NCI-H2171 treated with DMSO at 0.1 percent for 48 hours (cell line): Measurements from ENCODE around the gene ELP5.
"Not testable (repeated sequence)": the region's sequence is repeated elsewhere in the genome, so short reads cannot be mapped to it uniquely, and the experiment has no call there.

ENCODE experiments used
- DNase-seq: peaks from one replicate; lab custom pipeline; 2025; lab: John Stamatoyannopoulos, UW

The ELP5 gene

GRCh38 chr17:7236808-7237207, 15.2 kb upstream of the ELP5 start:
- DNase-seq: no peak

GRCh38 chr17:7237266-7237760, 14.7 kb upstream of the ELP5 start:
- DNase-seq: no peak

- peak; percentile 40 for DNase-seq
These were observed 14.1 kb upstream of the ELP5 start for GRCh38 chr17:7237761-7238419.

- DNase-seq: no peak
These were observed 13.5 kb upstream of the ELP5 start for GRCh38 chr17:7238420-7239090.

- peak; percentile 99 for DNase-seq
These were observed 12.7 kb upstream of the ELP5 start, which contains the start of gene PHF23 for GRCh38 chr17:7239091-7240027. Gene PHF23 (minus strand): TSS chr17:7239457. CDS start chr17:7239279, 178 bp downstream.

- no peak for DNase-seq
These were observed 11.6 kb upstream of the ELP5 start for GRCh38 chr17:7240375-7240774.

GRCh38 chr17:7241090-7241733, 10.8 kb upstream of the ELP5 start:
- no peak for DNase-seq

GRCh38 chr17:7241783-7242716, 10.0 kb upstream of the ELP5 start, which contains the start of gene GABARAP:
Gene GABARAP (minus strand): TSS chr17:7242449. CDS start chr17:7242330, 119 bp downstream.
- DNase-seq: peak; percentile 83

GRCh38 chr17:7242717-7243452, 9.1 kb upstream of the ELP5 start:
- peak; percentile 96 for DNase-seq

- DNase-seq: no peak
These were observed 8.6 kb upstream of the ELP5 start for GRCh38 chr17:7243453-7243729.

GRCh38 chr17:7243838-7244237, 8.2 kb upstream of the ELP5 start:
- DNase-seq: not testable (repeated sequence)

- no peak for DNase-seq
These were observed 5.2 kb upstream of the ELP5 start for GRCh38 chr17:7246779-7247178.

- no peak for DNase-seq
These were observed 3.2 kb upstream of the ELP5 start for GRCh38 chr17:7248796-7249195.

GRCh38 chr17:7249214-7249613, 2.8 kb upstream of the ELP5 start:
- DNase-seq: no peak

GRCh38 chr17:7249830-7250229, 2.2 kb upstream of the ELP5 start:
- DNase-seq: no peak

GRCh38 chr17:7250695-7251627, 1.1 kb upstream of the ELP5 start:
- DNase-seq: peak; percentile 8

GRCh38 chr17:7251661-7252175, 297 bp upstream of the ELP5 start, which contains the start of gene CTDNEP1:
Gene CTDNEP1 (minus strand): TSS chr17:7251734. CDS start chr17:7251296, 438 bp downstream.
- DNase-seq: peak; percentile 99

GRCh38 chr17:7253082-7253481, 1.1 kb downstream of the ELP5 start:
- no peak for DNase-seq

GRCh38 chr17:7254511-7254910, 2.5 kb downstream of the ELP5 start:
- DNase-seq: no peak
